Left forelimb (tissue), 1 donor: ENCODE measurements around the gene PRPSAP1.

ENCODE experiments used
- DNase-seq: peaks from one replicate; pipeline ENCODE4 v3.0.0-alpha.2; 2018; ENCODE audit warnings: low spot score

Gene PRPSAP1

DNA sequence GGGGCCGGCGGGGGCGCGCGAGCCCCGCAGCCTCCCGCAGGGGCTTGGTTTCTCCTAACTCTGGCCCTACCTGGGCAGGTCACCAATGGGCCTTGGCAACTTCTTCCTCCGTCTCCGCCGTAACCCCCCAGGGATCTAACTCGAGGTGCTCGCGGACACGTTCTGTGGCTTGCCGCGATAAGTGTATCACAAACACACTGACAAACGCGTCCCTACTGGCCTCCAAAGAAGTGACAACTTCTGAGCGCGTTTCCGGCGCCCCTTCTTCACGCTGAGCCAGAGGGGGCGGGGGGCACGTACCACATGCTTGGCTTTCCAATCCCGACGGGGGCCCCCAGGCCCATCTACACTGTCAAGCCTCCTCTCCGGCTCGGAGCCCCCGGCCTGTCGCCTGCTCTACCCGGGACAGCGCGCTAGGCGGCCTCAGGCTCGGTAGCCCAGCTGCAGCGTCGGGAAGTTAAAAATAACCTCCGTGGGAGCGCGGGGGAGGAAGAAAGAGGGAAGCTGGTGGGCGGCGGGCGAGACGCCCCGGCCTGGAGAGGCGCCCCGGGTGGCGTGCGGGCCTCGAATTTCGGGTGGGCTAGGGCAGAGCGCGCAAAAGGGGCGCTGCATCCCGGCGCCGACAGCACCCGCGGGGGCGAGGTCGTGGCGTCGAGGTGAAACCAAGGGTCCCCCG lies 30.0 kb upstream of the PRPSAP1 start:
- no peak for DNase-seq

DNA sequence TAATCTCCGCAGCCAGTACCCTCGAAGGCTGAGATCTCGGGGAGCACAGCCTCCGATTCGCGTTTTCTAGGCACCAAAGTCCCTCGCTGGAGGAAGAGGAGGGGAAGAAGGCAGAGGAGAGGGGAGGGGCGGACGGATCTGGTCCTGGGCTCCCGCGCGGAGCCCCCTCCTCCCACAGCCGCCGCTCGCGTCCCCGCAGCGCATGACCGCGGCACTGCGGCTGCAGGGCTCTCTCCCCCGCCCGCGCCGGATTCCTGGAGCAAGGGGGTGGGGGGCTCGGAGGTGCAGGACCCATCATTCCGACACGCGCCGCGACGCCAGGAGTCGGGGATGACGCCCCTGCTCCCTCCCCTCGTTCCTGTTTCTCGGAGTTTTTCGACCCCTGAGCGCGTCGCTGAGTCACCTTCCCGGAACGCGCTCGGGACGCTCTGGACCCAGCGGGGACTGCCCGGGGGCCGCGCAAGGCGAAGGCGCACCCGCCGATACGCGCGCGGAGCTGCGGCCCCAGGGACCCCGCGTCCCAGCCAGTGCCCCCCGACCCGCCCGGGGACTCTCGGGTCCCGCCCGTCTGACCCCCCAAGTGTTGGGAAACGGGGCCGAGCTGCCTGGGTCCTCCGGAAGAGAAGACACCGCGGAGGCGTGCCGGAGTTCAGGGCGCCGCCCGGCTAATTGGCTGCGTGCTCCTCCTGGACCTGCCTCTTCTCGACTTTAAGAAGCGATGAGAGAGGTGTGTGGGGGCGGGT lies 29.3 kb upstream of the PRPSAP1 start:
- no peak for DNase-seq

DNA sequence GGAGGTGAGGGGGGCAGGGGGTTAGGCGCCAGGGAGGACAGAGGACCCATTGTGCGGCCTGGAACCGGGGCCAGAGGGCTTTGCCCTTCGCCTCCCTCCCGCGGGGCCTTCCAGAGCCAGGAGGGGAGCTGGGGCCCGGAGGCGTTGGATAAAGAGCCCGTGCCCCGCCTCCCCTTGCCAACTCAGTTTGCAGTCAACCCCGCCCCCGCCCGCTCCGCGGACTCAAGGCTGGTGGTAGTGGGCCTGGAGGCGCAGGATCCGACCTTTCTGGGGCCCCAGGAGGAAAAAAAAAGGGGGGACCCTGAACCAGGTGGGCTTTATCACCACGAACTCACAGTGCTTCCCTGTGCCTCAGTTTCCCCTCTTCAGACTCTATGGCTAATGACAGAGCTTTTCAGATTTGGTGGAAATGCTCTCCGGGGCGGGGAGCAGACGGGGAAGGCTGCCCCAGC lies 28.7 kb upstream of the PRPSAP1 start:
- DNase-seq = no peak

DNA sequence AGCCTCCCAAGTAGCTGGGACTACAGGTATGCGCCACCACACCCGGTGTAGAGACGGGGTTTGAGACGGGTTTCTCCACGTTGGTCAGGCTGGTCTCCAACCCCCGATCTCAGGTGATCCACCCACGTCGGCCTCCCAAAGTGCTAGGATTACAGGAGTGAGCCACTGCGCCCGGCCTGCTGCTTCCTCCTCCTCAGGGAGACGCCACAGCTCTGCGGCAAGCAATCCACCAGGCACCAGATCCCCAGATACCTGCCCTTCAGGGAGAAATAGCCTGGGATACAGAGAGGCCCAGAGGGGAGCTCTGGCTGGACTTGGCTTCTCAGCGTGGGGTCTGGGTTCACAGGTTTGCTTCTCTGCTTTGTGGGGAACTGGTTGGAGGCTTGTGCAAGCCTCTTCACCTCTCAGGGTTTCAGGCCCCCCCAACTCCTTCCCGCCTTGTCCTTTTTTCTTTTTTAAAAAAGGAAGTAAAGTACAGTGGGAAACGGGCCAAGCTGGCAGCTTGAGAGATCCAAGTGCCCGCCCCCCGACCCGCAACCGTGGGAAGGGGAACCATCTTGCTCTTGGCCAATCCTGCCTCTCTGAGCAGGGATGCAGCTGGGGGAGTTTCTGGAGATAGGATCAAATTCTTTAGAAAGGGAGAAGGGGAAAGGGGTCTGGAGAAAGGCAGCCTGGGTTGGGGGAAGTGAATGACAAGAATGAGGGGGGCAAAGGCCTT lies 28.1 kb upstream of the PRPSAP1 start:
- DNase-seq = no peak

DNA sequence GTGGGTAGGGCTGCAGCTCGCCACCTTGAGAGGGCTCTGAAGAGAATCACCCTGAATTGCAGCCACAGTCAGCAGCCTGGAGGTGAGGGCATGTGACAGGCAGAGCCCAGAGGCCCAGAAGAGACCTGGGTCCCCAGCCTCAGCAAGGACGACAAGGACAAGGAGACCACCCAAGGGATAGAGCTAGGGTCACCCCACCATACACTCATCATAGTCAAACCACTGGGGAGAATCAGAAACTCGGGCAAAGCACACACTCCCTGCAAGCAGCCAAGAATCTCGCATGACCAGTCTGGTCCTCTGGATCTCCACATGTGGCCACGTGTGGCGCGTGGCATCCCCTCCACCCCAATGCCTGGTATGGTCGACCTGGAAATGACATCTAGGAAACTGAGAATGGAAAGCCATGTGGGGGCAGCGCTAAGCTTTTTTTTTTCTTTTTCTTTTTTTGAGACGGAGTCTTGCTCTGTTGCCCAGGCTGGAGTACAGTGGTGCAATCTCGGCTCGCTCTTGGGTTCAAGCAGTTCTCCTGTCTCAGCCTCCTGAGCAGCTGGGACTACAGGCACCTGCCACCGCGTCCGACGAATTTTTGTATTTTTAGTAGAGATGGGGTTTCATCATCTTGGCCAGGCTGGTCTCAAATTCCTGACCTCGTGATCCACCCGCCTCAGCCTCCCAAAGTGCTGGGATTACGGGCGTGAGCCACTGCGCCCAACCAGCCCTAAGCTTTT lies 26.1 kb upstream of the PRPSAP1 start:
- no peak for DNase-seq

DNA sequence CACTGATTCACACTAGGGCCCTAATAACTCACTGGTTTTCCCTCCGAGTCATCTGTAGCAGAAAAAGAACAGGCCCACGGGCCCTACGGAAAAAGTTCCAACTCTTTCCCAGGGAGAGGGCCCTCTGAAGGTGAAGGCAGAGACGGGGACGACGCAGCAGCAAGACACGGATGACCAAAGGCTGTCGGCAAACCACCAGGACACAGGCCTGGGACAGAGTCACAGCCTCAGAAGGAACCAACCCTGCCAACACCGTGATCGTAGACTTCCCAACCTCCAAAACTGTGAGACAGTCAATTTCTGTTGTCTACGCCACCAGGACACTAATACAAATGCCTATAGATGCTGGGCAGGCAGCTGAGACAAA lies 25.5 kb upstream of the PRPSAP1 start:
- DNase-seq = no peak

DNA sequence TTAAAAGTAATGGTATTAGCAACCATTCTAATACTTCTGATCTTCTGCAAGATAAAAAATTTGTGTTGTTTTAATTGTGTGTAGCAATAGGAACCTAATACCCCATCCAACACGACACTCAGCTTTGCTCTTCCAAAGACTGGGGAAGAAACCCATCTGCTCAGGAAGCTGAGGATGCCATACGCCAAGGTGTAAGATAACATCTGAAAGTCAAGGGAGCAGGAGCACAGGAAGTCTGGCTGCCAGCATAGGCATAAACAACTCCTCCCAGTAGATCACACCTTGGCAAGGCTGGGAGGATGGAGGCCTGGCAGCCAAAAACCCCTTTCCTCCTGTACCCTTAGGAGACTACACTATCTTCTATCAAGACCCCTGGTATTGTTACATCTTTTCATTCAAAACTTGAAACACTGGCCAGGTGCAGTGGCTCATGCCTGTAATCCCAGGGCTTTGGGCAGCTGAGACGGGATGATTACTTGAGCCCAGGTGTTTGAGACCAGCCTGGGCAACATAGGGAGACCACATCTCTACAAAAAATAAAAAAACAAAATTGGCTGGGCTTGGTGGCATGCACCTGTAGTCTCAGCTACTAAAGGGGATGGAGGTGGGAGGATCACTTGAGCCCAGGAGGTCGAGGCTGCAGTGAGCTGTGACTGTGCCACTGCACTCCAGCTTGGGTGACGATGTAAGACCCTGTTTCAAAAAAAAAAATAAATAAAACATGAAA lies 25.0 kb upstream of the PRPSAP1 start:
- DNase-seq = no peak

DNA sequence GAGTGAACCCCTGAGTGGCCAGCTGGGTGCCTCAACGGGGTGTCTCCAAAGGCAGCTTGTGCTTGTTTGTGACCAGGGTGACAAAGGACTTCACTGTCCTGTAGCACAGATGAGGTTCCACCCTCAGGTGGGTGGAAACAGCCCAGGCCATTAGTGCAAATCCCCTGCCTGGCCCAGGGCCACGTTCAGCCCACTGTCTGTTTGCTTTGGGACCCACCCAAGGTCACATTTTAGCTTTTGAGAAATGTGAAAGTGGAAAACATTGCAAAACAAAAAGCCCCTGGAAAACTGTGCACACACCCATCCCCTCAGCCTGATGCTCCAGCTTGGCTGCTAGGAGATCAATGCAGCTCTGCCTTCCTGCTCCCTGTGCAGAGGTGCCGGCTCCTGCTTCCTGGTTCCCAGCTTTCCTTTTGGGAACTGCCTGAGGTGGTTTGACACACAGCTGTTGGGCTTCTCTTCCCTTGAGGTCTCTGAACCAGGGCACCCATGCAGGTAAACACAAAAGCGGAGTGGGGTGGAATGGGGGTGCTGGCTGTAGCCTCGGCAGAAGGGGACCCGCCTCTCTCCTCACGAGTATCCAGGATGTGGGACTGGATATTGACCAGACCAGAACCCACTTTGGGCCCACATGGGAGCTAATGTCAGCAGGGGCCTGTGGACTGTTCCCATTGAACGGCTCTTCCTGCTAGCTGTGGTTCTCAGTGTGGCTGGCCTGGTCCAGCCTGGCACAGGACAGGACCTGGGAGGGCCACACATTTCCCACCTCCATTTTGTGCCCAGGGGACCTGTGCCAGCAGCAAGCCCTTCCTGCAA lies 22.8 kb upstream of the PRPSAP1 start:
- DNase-seq = no peak

DNA sequence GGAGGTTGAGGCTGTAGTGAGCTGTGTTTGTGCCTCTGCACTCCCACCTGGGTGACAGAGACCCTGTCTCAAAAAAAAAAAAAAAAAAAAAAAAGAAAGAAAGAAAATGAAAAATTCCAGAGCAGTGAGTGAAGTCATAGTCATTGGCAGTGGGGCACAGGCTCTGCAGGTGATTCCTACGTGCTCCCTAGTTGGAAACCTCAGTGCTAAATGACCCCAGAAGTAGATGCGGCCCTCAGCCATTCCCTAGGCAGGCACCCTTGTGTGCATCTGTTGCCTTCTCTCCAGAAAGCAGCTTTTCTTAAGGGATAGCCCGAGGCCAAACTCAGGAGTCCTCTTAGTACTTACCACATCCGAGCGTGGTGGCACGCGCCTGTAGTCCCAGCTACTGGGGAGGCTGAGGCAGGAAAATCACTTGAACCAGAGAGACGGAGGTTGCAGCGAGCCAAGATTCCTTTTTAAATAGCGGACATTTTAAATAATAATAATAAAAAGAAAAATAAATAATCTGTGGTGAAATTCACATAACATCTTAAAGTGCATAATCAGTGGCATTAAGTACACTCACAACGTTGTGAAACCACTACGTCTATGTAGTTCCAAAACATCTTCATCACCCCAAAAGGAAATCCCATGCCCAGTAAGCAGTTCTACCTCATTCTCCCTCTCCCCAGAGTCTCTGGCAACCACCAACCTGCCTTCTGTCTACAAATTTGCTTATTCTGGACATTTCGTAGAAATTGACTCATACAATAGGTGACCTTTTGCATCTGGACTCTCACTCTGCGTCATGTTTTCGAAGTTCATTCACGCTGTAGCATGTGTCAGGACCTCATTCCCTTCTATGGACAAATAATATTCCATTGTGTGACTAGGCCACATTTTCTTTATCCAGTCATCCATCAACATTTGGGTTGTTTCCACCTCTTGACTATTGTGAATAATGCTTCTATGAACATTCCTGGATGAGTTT lies 18.2 kb upstream of the PRPSAP1 start:
- DNase-seq = no peak

DNA sequence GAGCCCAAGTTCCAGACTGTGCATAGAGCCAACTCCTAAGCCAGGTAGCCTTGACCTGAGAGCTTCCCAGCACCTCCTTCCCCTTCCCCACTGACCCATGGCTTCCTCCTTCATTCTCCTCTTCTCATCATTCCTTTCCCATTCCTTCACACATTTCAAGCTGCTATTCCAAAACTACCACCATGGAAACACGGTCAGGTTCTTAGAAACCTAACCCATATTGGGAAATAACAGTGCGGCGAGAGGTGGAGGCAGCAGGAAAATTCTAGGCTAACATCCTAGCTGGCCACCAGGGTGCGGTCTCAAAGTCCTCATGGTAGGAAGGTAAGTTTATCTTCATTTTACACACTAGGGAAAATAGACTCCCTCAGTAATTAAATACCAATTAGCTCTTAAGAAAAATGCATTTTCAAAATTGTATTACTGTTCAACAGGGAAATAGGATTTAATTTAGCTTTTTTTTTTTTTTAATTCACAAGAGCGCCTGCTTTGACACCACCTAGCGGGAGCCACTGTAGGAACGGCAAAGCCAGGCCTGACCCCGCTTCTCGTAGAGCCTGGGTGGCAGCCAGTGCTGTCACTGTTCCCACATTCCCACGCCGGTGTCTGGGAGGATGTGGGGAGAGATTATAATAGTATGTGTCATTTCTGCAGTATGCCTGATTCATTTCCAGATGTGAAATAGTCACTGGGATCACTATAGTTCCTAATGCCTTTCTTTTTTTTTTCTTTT lies 16.7 kb upstream of the PRPSAP1 start:
- no peak for DNase-seq

DNA sequence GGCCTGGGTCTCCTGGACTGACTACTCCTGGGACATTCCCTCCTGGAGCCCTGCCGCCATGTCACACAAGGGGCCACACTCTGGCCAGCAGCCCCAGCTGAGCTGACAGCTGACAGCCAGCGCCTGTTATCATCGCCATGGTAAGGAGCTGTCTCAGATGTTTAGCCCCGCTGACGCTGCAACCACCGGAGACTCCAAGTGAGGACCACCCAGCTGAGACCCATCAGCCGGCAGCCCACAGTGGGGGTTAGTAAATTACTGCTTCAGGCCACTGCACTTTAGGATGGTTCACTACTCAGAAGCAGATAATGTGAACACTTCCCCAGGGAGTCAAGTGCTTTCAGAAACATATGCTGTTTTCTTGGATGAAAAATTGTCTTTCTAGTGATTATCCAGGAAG lies 16.1 kb upstream of the PRPSAP1 start:
- DNase-seq = no peak

DNA sequence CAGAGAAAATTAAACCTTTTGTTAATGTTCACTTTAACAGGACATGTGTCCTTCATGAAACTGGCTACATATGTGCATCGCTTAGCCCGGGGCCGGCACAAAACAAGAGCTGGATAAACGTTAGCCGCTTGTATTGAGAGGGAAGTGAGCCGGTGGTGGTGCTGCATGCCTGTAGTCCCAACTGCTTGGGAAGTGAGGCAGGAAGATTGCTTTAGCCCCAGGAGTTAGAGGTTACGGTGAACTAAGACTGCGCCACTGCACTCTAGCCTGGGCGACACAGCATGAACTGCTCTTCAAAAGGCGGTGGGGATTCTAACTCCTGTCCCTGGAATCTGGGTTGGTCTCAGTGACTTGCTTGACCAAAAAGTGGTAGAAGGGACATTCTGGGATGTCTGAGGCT lies 15.7 kb upstream of the PRPSAP1 start:
- no peak for DNase-seq

DNA sequence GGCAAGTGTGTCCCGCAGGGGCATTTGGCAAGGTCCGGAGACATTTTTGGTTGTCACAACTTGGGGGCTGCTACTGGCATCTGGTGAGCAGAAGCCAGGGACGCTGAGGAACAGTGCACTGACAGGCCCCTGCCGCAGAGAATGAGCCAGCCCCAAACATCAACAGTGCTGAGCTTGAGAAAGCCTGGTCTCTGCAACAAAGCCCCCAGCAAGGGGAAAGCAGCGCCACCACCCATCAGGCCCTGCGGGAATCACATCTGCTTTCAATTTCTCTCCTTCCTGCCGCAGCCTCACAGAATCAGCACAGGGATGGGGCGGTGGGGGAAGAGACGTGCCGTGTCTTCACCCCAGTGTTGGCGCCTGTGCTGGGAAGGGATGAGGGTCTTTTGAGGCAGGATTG lies 14.8 kb upstream of the PRPSAP1 start:
- no peak for DNase-seq

DNA sequence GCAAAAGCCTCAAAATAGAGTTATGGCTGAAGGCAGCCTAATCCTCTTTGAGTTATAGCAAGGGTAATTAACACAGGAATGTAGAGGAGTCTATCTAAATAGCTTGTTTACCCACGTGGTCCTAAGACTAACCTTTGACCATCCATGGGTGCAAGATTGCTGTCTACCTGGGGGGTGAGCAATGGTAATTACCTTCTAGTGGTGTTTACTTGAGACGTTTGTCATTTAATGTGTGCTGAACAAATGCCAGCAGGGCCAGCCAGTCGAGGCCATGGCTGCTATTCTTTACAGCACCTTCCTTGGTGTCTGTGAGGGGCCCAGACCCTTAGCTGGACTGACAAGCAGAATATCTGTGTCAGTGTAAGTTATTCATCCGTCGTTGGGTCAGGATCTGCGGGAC lies 13.9 kb upstream of the PRPSAP1 start:
- no peak for DNase-seq

DNA sequence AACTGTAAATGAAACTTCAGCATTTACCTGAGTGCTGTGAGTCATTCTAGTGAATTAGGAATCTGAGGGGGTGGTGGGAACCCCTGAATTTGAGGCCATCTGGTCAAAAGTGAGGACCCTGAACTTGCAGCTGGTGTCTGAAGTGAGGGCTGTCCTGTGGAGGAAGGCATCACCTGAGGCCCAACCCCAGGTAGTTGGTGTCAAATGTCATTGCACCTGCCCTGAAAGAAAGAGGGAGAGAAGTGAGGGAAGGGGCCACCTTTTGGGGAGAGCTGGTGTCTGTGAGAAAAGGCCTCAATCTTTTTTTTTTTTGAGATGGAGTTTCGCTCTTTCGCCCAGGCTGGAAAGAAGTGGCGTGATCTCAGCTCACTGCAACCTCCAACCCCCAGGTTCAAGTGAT lies 12.5 kb upstream of the PRPSAP1 start:
- no peak for DNase-seq

DNA sequence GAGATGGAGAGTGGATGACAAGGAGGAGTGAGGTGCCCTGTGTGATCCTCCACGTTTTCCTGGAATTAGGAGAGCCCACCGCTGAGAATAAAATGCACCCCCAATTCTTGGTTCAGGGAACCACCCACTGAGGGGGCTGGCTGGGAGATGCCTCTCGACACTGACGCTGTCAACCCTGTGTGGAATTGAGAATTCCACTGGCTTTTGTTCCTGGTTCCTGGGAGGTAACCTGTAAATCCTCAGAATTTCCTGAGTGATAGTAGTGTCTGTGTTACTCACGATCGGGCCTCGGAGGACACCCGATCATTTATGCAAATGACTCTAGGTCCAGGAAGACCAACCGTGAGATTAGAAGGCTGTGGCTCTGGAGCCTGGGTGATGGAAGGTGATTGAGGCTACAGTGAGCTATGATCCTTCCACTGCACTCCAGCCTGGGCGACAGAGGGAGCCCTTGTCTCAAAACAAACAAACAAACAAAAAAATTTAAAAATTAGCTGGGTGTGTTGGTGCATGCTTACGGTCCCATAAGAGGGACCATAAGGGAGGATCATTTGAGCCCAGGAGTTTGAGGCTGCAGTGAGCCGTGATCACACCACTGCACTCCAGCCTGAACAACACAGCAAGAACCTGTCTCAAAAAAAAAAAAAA lies 11.7 kb upstream of the PRPSAP1 start:
- DNase-seq = no peak

DNA sequence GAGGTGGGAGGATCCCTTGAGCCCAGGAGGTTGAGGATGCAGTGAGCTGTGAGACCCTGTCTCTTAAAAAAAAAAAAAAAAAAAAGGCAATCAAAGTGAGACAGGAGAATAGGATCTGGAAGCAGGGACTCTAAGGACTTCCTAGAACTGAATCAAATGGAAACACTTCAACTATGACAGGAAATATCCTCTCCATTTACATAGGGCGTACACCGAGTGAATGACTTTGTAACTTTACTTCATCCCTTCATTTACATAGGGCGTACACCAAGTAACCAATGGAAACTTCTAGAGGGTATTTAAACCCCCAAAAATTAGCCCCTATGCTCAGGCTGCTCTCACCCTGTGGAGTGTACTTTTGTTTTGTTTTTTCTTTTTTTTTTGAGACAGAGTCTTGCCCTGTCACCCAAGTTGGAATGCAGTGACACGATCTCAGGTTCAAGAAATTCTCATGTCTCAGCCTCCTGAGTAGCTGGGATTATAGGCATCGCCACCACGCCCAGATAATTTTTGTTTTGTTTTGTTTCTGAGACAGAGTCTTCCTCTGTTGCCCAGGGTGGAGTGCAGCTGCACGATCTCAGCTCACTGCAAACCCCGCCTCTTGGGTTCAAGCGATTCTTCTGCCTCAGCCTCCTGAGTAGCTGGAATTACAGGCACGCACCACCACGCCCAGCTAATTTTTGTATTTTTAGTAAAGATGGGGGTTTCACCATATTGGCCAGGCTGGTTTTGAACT lies 9.6 kb upstream of the PRPSAP1 start:
- no peak for DNase-seq

DNA sequence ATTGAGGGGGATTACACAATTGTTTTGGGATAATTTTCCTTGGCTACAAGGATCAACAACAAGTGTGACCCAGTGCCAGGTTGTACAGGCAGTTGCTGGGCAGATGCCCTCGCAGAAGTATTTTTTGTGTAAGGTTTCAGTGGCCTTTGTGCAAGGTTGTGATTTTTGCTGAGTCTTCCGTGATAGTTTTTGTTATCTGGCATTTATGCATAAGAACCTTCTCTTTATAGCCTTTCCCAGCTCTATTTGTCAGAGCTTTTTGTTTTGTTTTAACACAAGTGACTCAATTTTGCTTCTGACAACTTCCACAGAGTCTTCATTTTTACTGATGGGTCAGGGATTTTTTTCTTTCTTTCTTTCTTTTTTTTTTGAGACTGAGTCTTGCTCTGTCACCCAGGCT lies 6.7 kb upstream of the PRPSAP1 start:
- DNase-seq = no peak
